ENCODE data around the gene PSMG1.

DNA sequence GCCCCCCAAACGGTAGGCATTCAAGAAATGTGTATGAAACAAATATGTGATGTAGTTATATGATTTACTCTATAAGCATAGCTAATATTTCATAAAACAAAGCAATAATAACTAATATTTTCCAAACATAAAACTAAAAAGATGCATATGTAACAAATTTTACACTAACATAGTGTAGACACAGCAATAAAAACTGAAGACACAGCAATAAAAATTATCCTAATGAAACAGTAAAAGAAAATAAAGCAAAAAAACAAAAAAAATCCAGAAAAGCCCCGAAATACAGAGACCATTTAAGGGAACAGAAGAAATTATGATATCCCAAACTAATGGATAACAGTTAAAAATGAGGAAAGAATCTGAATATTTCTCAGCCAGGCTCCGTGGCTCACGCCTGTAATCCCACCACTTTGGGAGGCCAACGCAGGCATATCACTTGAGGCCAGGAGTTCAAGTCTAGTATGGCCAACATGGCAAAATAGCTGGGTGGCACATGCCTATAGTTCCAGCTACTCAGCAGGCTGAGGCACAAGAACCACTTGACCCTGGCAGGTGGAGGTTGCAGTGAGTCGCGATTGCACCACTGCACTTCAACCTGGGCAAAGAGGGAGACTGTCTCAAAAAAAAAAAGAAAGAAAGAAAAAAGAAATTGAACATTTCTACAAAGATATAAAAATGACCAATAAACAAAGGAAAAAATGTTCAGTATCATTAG lies 38.2 kb upstream of the PSMG1 start:
- TF ChIP-seq, protein P1, sequence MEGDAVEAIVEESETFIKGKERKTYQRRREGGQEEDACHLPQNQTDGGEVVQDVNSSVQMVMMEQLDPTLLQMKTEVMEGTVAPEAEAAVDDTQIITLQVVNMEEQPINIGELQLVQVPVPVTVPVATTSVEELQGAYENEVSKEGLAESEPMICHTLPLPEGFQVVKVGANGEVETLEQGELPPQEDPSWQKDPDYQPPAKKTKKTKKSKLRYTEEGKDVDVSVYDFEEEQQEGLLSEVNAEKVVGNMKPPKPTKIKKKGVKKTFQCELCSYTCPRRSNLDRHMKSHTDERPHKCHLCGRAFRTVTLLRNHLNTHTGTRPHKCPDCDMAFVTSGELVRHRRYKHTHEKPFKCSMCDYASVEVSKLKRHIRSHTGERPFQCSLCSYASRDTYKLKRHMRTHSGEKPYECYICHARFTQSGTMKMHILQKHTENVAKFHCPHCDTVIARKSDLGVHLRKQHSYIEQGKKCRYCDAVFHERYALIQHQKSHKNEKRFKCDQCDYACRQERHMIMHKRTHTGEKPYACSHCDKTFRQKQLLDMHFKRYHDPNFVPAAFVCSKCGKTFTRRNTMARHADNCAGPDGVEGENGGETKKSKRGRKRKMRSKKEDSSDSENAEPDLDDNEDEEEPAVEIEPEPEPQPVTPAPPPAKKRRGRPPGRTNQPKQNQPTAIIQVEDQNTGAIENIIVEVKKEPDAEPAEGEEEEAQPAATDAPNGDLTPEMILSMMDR (IDR thresholded peaks at IDR 0.05), result no peak
- no peak for TF ChIP-seq POLR2A (IDR thresholded peaks at IDR 0.05)

Data from lower leg skin (tissue), 3 donors.